Body of pancreas (tissue), 4 donors: ENCODE data around the gene GPRIN3. TPM values are rescaled to one million over a fixed set of nuclear protein-coding genes. Genes with fewer than 3 reads are reported as not detected.

Experiments
- ATAC-seq: fragments of 150-250 bp; one replicate; pipeline ENCODE4 v1.9.1; 2016
- DNase-seq, 4 donors: peaks; one replicate each; pipeline ENCODE4 v3.0.0-alpha.2; 2019
- H3K27ac ChIP-seq, 4 donors: fragments of 200-600 bp; sonication (generic); 1 replicate in 3 of 4; 2 replicates in 1 of 4; pipeline versions ENCODE4 v1.5.1 to v1.6.1; 2016 to 2019; ENCODE audit warnings: mild to moderate bottlenecking in 1 of 4, mixed read lengths in 1 of 4, moderate library complexity in 1 of 4
- H3K27me3 ChIP-seq, 2 donors: fragments of 200-600 bp; sonication (generic); one replicate each; pipeline ENCODE4 v1.6.0; 2016; ENCODE audit warnings: mild to moderate bottlenecking in 1 of 2
- H3K36me3 ChIP-seq, 2 donors: fragments of 200-600 bp; sonication (generic); replicated peaks in 1 of 2; 2 replicates each; pipeline ENCODE4 v1.5.1; 2016; ENCODE audit warnings: low read depth in 2 of 2; ENCODE audit not compliant: insufficient read depth in 1 of 2
- H3K4me1 ChIP-seq: fragments of 200-600 bp; sonication (generic); one replicate; pipeline ENCODE4 v1.6.0; 2016
- H3K4me3 ChIP-seq, 2 donors: fragments of 200-600 bp; sonication (generic); 1 replicate in 1 of 2; 2 replicates in 1 of 2; pipeline ENCODE4 v1.5.1; 2016 to 2019
- H3K9me3 ChIP-seq, 3 donors: fragments of 200-600 bp; sonication (generic); 1 replicate in 2 of 3; 2 replicates in 1 of 3; pipeline ENCODE4 v1.5.1; 2016
- POLR2A ChIP-seq, 3 donors: fragments of 450-650 bp; IDR thresholded peaks; one replicate each; pipeline ENCODE4 v1.6.1; 2016; ENCODE audit warnings: antibody characterized with exemption in 3 of 3, mild to moderate bottlenecking in 2 of 3
- WGBS, 2 donors: methylation state at CpG; one replicate each; pipeline ENCODE4 v1.1.5; 2017; 5-methylcytosine and 5-hydroxymethylcytosine counted together
- intact Hi-C: fragments of 100-400 bp; cut with DNase I; formaldehyde crosslinking; loops from one replicate; pipeline ENCODE4 v1.15.1; 2023
- total RNA-seq, 2 donors: library from RNA; depleted of rRNA; stranded (reverse); fragments of >200 nt; gene quantifications; one replicate each; pipeline ENCODE4 v1.1.0, GENCODE V29; 2016
- TF ChIP-seq, protein P1 (sequence below), 7 experiments: fragments of 450-650 bp in 4 of 7; fragments of 200-600 bp in 3 of 7; sonication (generic) in 3 of 7; IDR thresholded peaks; one replicate each; pipeline ENCODE4 v1.5.1; 2016 to 2019; ENCODE audit warnings: antibody characterized with exemption in 7 of 7

The GPRIN3 gene
- total RNA-seq, 2 donors from 2014 or later: 5.3 to 9.3 TPM

DNA sequence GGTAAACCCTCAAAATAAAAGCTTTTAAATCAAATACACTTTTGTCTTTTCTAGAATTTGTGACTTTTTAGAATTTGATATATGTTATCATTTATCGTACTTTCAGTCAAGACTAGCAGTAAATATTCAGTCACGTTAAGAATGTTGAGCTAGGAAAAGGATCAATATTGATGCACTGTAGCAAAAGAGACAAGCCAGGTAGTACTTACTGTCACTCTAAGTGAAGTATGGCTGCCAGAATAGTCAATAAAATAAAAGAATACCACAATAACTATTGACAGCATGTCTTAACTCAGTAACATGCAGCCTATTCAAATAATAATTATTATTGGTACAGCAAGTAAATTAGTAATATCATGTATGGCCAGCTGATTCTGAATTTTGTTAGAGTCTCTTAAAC, 43.6 kb upstream of the GPRIN3 start:
- Histone ChIP-seq H3K36me3 (no peaks in the 10 kb centered on the region), H3K27me3 (no peaks in the 10 kb centered on the region), H3K4me3 (no peak overlapping the region), H3K9me3 (no peaks in the 10 kb centered on the region), H3K4me1 (peaks cover 8% of the 10 kb centered on the region), H3K27ac (no peak overlapping the region)
- intact Hi-C loops: no loop called here
- no peak for TF ChIP-seq POLR2A (IDR thresholded peaks at IDR 0.05)
- TF ChIP-seq, protein P1, sequence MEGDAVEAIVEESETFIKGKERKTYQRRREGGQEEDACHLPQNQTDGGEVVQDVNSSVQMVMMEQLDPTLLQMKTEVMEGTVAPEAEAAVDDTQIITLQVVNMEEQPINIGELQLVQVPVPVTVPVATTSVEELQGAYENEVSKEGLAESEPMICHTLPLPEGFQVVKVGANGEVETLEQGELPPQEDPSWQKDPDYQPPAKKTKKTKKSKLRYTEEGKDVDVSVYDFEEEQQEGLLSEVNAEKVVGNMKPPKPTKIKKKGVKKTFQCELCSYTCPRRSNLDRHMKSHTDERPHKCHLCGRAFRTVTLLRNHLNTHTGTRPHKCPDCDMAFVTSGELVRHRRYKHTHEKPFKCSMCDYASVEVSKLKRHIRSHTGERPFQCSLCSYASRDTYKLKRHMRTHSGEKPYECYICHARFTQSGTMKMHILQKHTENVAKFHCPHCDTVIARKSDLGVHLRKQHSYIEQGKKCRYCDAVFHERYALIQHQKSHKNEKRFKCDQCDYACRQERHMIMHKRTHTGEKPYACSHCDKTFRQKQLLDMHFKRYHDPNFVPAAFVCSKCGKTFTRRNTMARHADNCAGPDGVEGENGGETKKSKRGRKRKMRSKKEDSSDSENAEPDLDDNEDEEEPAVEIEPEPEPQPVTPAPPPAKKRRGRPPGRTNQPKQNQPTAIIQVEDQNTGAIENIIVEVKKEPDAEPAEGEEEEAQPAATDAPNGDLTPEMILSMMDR (IDR thresholded peaks at IDR 0.05): no peak
- DNase-seq: no peak
- 57 to 63% methylated on average over 2 of the region's 2 CpGs for WGBS, 2 donors
- no peak for ATAC-seq

DNA sequence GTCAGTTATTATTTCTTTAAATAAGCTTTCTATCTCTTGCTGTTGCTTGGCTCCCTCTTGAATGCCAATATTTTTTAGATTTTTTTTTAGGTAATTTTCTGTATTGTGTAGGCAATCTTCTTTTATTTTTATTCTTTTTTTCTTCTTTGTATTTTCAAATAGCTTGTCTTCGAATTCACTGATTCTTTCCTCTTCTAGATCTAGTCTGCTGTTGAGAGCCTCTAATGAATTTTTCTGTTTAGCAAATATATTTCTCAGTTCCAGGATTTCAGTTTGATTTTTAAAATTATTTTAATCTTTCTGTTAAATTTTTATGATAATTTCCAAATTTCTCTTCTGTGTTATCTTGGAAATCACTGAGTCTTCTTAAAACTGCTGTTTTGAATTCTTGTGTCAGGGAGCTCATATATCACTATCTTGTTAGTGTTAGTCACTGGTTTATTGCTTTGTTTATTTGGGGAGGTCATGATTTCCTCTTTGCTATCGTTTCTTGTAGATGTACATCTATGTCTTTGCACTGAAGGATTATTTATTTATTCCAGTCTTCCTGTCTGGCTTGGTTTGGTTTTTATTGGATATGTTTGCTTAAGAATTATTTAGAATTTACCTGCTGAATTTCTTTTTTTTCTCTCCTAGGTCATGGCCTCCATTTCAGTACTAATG, 39.9 kb upstream of the GPRIN3 start:
- TF ChIP-seq, protein P1 (IDR thresholded peaks at IDR 0.05): no peak
- TF ChIP-seq POLR2A (IDR thresholded peaks at IDR 0.05): no peak
- H3K36me3 ChIP-seq: no peaks in the 10 kb centered on the region
- H3K4me3 ChIP-seq: no peak overlapping the region
- H3K27me3 ChIP-seq: no peaks in the 10 kb centered on the region
- no peak for ATAC-seq
- no peak for DNase-seq
- no peak overlapping the region for H3K27ac ChIP-seq
- H3K9me3 ChIP-seq: no peaks in the 10 kb centered on the region
- intact Hi-C loops: no loop called here
- no peaks in the 10 kb centered on the region for H3K4me1 ChIP-seq
- WGBS, 2 donors: 86 to 90% methylated on average over 2 of the region's 2 CpGs

DNA sequence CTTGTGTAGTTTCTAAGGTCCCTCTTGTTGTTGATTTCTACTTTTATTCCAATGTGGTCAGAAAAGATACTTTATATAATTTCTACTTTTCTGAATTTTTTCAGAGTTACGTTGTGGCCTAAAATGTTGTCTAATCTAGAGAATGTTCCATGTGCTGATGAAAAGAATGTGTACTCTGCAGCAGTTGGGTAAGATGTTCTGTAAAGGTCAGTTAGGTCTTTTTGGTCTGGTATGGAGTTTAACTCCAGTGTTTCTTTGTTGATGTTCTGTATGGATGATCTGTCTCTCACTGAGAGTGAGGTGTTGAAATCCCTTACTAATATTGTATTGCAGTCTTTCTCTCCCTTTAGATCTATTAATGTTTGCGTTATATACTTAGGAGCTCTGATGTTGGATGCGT, 37.0 kb upstream of the GPRIN3 start:
- Histone ChIP-seq H3K27ac (no peak overlapping the region), H3K36me3 (no peaks in the 10 kb centered on the region), H3K27me3 (no peaks in the 10 kb centered on the region), H3K4me1 (no peaks in the 10 kb centered on the region), H3K4me3 (no peak overlapping the region), H3K9me3 (no peaks in the 10 kb centered on the region)
- TF ChIP-seq POLR2A (IDR thresholded peaks at IDR 0.05): no peak
- TF ChIP-seq, protein P1 (IDR thresholded peaks at IDR 0.05): no peak
- 87 to 89% methylated on average over 3 of the region's 3 CpGs for WGBS, 2 donors
- no peak for DNase-seq
- no peak for ATAC-seq
- intact Hi-C loops: no loop called here

DNA sequence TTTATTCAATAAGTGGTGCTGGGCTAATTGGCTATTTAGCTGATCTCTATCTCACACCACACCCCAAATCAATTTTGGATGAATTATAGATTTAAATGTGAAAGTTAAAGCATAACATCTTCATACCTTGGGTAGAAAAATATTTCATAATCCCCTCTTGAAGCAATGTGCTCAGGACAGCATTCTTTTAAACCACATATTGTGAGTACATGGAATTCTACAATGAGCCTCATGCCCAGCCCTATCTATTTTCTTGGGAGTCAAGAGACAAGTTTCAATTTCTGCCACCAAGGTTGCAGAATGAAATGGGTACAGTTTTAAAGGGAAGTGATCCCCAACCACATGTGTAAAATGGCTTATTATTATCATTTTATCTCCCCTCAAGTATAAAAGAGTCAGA, 30.6 kb upstream of the GPRIN3 start:
- H3K9me3 ChIP-seq: no peaks in the 10 kb centered on the region
- TF ChIP-seq POLR2A (IDR thresholded peaks at IDR 0.05): no peak
- TF ChIP-seq, protein P1 (IDR thresholded peaks at IDR 0.05): no peak
- intact Hi-C loops: no loop called here
- no peaks in the 10 kb centered on the region for H3K36me3 ChIP-seq
- DNase-seq: no peak
- H3K27ac ChIP-seq: no peak overlapping the region
- H3K4me1 ChIP-seq: peaks cover 6% of the 10 kb centered on the region
- no peak for ATAC-seq
- no peak overlapping the region for H3K4me3 ChIP-seq
- H3K27me3 ChIP-seq: no peaks in the 10 kb centered on the region

- Histone ChIP-seq H3K9me3 (no peaks in the 10 kb centered on the region), H3K4me1 (peaks cover 6% of the 10 kb centered on the region), H3K36me3 (no peaks in the 10 kb centered on the region), H3K27me3 (no peaks in the 10 kb centered on the region), H3K27ac (no peak overlapping the region), H3K4me3 (no peak overlapping the region)
- intact Hi-C loops: no loop called here
- 55 to 69% methylated on average over 2 of the region's 2 CpGs for WGBS, 2 donors
- DNase-seq (no peak), ATAC-seq (no peak)
- TF ChIP-seq POLR2A (IDR thresholded peaks at IDR 0.05): no peak
- TF ChIP-seq, protein P1 (IDR thresholded peaks at IDR 0.05): no peak
Observed at GRCh38 chr4:89337681-89338080, 30.1 kb upstream of the GPRIN3 start.
